GM23338 (cell line): ENCODE results near the gene UBQLN1. TPM values are rescaled to one million over a fixed set of nuclear protein-coding genes. Genes with fewer than 3 reads are reported as not detected.

ENCODE experiments used
- ATAC-seq: fragments of 200-7000 bp; cut with Tn5 transposase; 3 replicates; pipeline ENCODE4 v1.9.1; 2020
- DNase-seq: peaks from one replicate; pipeline ENCODE4 v3.0.0-alpha.2; 2015; ENCODE audit warnings: low spot score
- H2AFZ ChIP-seq: fragments of 200-600 bp; sonication (generic); 2 replicates; pipeline ENCODE4 v1.8.0; 2016; ENCODE audit warnings: antibody characterized with exemption, mild to moderate bottlenecking, moderate library complexity
- H3F3A ChIP-seq: fragments of 200-600 bp; sonication (generic); replicated peaks from 2 replicates; pipeline ENCODE4 v1.8.0; 2017; ENCODE audit warnings: antibody characterized with exemption, mixed run types, low read depth
- H3K27ac ChIP-seq: fragments of 200-600 bp; sonication (generic); 2 replicates; pipeline ENCODE4 v1.6.1; 2016; ENCODE audit warnings: low read depth
- H3K27me3 ChIP-seq: fragments of 200-600 bp; sonication (generic); 2 replicates; pipeline ENCODE4 v1.8.0; 2016; ENCODE audit warnings: mild to moderate bottlenecking, mixed run types, moderate library complexity; ENCODE audit not compliant: insufficient read depth
- H3K36me3 ChIP-seq: fragments of 200-600 bp; sonication (generic); 2 replicates; pipeline ENCODE4 v1.8.0; 2016; ENCODE audit warnings: mild to moderate bottlenecking; ENCODE audit not compliant: insufficient read depth
- H3K4me1 ChIP-seq: fragments of 200-600 bp; sonication (generic); 2 replicates; pipeline ENCODE4 v1.8.0; 2016; ENCODE audit warnings: mild to moderate bottlenecking, moderate library complexity; ENCODE audit not compliant: insufficient read depth
- H3K4me2 ChIP-seq: fragments of 200-600 bp; sonication (generic); 2 replicates; pipeline ENCODE4 v1.7.1; 2017; ENCODE audit warnings: mixed run types
- H3K4me3 ChIP-seq: fragments of 200-600 bp; sonication (generic); 2 replicates; pipeline ENCODE4 v1.6.1; 2016; ENCODE audit warnings: mixed run types
- H3K79me2 ChIP-seq: fragments of 200-600 bp; sonication (generic); replicated peaks from 2 replicates; pipeline ENCODE4 v1.8.0; 2017; ENCODE audit warnings: mild to moderate bottlenecking; ENCODE audit not compliant: insufficient read depth
- H3K9me2 ChIP-seq: fragments of 200-600 bp; sonication (generic); 2 replicates; pipeline ENCODE4 v1.8.0; 2017; ENCODE audit not compliant: insufficient read depth
- H4K20me1 ChIP-seq: fragments of 200-600 bp; sonication (generic); replicated peaks from 2 replicates; pipeline ENCODE4 v1.8.0; 2017; ENCODE audit warnings: mild to moderate bottlenecking; ENCODE audit not compliant: insufficient read depth
- H3K27ac Mint-ChIP-seq: 2 replicates; pipeline ENCODE4 v1.8.0; 2020; ENCODE audit warnings: inconsistent platforms, mild to moderate bottlenecking, moderate library complexity, mixed read lengths
- H3K27me3 Mint-ChIP-seq: 3 replicates; pipeline ENCODE4 v1.8.0; 2022; ENCODE audit warnings: low read depth, mild to moderate bottlenecking, moderate library complexity, mixed read lengths, inconsistent platforms; ENCODE audit not compliant: insufficient read depth, poor library complexity
- H3K36me3 Mint-ChIP-seq: 3 replicates; pipeline ENCODE4 v1.8.0; 2021; ENCODE audit warnings: low read depth, mild to moderate bottlenecking, inconsistent platforms, moderate library complexity, mixed read lengths
- H3K4me1 Mint-ChIP-seq: 3 replicates; pipeline ENCODE4 v1.8.0; 2020; ENCODE audit warnings: mild to moderate bottlenecking, inconsistent platforms, mixed read lengths
- H3K4me3 Mint-ChIP-seq: 3 replicates; pipeline ENCODE4 v1.8.0; 2021; ENCODE audit warnings: moderate library complexity, mild to moderate bottlenecking, inconsistent platforms, mixed read lengths
- H3K9me3 Mint-ChIP-seq: 3 replicates; pipeline ENCODE4 v1.8.0; 2020; ENCODE audit warnings: moderate library complexity, mild to moderate bottlenecking, inconsistent platforms, mixed read lengths
- EZH2 ChIP-seq: fragments of 200-600 bp; sonication (generic); IDR thresholded peaks from one replicate; pipeline ENCODE4 v1.8.0; 2017; ENCODE audit warnings: antibody characterized with exemption, mild to moderate bottlenecking, low read depth; ENCODE audit not compliant: unreplicated experiment
- NANOG ChIP-seq: IDR thresholded peaks from 2 replicates; pipeline ENCODE4 v1.6.1; 2016; ENCODE audit warnings: antibody characterized with exemption, borderline replicate concordance
- POLR2AphosphoS5 ChIP-seq: IDR thresholded peaks from 2 replicates; pipeline ENCODE4 v1.6.1; 2016; ENCODE audit warnings: antibody characterized with exemption, low read depth
- ZNF331 ChIP-seq: fragments of 250-450 bp; sonication (Bioruptor Pico); IDR thresholded peaks from 2 replicates; pipeline ENCODE4 v1.5.0; 2020; ENCODE audit warnings: low read depth, mild to moderate bottlenecking, moderate library complexity
- polyA plus RNA-seq: library from polyadenylated mRNA; unstranded; fragments of >200 nt; fragmentation: Nextera tagmentation; extraction: Ambion mirVana; gene quantifications from 2 replicates; pipeline ENCODE4 v1.2.1, GENCODE V29; 2016
- total RNA-seq: library from RNA; depleted of rRNA; stranded (reverse); fragments of >200 nt; shearing (Covaris generic); gene quantifications from 2 replicates; pipeline ENCODE4 v1.2.3, GENCODE V29; 2014
- TF ChIP-seq, protein P1 (sequence below), 2 experiments: fragments of 200-600 bp in 1 of 2; sonication (generic) in 1 of 2; conservative IDR thresholded peaks; 2 replicates each; pipeline versions ENCODE4 v1.5.1 to v1.6.1; 2016 to 2017; ENCODE audit warnings: antibody characterized with exemption in 2 of 2, low read depth in 2 of 2, mild to moderate bottlenecking in 2 of 2, moderate library complexity in 1 of 2
- TF ChIP-seq, protein P2 (sequence below): fragments of 250-450 bp; sonication (Bioruptor Pico); IDR thresholded peaks from 2 replicates; pipeline ENCODE4 v1.5.0; 2020; ENCODE audit warnings: mild to moderate bottlenecking, moderate library complexity

The UBQLN1 gene
- total and polyA plus RNA-seq, 2 experiments from 2014 or later = 90.5 to 168 TPM

DNA sequence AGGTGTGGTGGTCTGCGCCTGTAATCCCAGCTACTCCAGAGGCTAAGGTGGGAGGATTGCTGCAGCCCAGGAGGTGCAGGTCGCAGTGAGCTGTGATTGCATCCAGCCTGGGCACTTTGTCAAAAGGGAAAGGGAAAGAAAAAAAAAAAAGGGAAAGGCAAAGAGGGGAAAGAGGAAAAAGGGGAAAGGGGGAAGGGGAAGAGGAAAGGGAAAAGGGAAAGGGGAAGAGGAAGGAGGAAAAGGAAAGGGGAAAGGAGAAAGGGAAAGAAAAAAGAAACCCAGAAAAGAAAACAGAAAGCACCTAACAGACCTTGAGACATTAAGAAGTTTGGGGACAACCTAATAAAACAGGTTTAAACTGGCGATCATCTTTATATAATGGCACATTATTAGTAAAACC lies 44.8 kb downstream of the UBQLN1 start:
- no peak for DNase-seq
- Mint-ChIP-seq H3K36me3 (peaks cover 55% of the 10 kb centered on the region), H3K27ac (no peak overlapping the region), H3K4me1 (no peaks in the 10 kb centered on the region), H3K27me3 (no peaks in the 10 kb centered on the region), H3K9me3 (no peaks in the 10 kb centered on the region), H3K4me3 (no peak overlapping the region)
- Histone ChIP-seq H2AFZ (no peak overlapping the region), H3K4me2 (no peak overlapping the region), H3F3A (no peaks in the 10 kb centered on the region), H3K4me1 (no peaks in the 10 kb centered on the region), H4K20me1 (no peaks in the 10 kb centered on the region; the same call in 1 of the 2 replicates), H3K9me2 (no peaks in the 10 kb centered on the region), H3K79me2 (peaks cover 9% of the 10 kb centered on the region; the same call in 1 of the 2 replicates), H3K27me3 (no peaks in the 10 kb centered on the region), H3K4me3 (no peak overlapping the region), H3K27ac (no peak overlapping the region), H3K36me3 (peaks cover 15% of the 10 kb centered on the region; the same call in 1 of the 2 replicates)
- ATAC-seq = no peak
- TF ChIP-seq EZH2 (no peak), POLR2AphosphoS5 (no peak), NANOG (no peak), ZNF331 (no peak)
- TF ChIP-seq, protein P1, sequence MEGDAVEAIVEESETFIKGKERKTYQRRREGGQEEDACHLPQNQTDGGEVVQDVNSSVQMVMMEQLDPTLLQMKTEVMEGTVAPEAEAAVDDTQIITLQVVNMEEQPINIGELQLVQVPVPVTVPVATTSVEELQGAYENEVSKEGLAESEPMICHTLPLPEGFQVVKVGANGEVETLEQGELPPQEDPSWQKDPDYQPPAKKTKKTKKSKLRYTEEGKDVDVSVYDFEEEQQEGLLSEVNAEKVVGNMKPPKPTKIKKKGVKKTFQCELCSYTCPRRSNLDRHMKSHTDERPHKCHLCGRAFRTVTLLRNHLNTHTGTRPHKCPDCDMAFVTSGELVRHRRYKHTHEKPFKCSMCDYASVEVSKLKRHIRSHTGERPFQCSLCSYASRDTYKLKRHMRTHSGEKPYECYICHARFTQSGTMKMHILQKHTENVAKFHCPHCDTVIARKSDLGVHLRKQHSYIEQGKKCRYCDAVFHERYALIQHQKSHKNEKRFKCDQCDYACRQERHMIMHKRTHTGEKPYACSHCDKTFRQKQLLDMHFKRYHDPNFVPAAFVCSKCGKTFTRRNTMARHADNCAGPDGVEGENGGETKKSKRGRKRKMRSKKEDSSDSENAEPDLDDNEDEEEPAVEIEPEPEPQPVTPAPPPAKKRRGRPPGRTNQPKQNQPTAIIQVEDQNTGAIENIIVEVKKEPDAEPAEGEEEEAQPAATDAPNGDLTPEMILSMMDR (conservative IDR thresholded peaks at IDR 0.05; ENCODE audit: low read depth in 2 of 2) = no peak
- TF ChIP-seq, protein P2, sequence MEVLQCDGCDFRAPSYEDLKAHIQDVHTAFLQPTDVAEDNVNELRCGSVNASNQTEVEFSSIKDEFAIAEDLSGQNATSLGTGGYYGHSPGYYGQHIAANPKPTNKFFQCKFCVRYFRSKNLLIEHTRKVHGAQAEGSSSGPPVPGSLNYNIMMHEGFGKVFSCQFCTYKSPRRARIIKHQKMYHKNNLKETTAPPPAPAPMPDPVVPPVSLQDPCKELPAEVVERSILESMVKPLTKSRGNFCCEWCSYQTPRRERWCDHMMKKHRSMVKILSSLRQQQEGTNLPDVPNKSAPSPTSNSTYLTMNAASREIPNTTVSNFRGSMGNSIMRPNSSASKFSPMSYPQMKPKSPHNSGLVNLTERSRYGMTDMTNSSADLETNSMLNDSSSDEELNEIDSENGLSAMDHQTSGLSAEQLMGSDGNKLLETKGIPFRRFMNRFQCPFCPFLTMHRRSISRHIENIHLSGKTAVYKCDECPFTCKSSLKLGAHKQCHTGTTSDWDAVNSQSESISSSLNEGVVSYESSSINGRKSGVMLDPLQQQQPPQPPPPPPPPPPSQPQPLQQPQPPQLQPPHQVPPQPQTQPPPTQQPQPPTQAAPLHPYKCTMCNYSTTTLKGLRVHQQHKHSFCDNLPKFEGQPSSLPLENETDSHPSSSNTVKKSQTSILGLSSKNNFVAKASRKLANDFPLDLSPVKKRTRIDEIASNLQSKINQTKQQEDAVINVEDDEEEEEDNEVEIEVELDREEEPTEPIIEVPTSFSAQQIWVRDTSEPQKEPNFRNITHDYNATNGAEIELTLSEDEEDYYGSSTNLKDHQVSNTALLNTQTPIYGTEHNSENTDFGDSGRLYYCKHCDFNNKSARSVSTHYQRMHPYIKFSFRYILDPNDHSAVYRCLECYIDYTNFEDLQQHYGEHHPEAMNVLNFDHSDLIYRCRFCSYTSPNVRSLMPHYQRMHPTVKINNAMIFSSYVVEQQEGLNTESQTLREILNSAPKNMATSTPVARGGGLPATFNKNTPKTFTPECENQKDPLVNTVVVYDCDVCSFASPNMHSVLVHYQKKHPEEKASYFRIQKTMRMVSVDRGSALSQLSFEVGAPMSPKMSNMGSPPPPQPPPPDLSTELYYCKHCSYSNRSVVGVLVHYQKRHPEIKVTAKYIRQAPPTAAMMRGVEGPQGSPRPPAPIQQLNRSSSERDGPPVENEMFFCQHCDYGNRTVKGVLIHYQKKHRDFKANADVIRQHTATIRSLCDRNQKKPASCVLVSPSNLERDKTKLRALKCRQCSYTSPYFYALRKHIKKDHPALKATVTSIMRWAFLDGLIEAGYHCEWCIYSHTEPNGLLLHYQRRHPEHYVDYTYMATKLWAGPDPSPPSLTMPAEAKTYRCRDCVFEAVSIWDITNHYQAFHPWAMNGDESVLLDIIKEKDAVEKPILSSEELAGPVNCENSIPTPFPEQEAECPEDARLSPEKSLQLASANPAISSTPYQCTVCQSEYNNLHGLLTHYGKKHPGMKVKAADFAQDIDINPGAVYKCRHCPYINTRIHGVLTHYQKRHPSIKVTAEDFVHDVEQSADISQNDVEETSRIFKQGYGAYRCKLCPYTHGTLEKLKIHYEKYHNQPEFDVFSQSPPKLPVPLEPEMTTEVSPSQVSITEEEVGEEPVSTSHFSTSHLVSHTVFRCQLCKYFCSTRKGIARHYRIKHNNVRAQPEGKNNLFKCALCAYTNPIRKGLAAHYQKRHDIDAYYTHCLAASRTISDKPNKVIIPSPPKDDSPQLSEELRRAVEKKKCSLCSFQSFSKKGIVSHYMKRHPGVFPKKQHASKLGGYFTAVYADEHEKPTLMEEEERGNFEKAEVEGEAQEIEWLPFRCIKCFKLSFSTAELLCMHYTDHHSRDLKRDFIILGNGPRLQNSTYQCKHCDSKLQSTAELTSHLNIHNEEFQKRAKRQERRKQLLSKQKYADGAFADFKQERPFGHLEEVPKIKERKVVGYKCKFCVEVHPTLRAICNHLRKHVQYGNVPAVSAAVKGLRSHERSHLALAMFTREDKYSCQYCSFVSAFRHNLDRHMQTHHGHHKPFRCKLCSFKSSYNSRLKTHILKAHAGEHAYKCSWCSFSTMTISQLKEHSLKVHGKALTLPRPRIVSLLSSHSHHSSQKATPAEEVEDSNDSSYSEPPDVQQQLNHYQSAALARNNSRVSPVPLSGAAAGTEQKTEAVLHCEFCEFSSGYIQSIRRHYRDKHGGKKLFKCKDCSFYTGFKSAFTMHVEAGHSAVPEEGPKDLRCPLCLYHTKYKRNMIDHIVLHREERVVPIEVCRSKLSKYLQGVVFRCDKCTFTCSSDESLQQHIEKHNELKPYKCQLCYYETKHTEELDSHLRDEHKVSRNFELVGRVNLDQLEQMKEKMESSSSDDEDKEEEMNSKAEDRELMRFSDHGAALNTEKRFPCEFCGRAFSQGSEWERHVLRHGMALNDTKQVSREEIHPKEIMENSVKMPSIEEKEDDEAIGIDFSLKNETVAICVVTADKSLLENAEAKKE (CRISPR knock-in tag) = no peak
